HG03196 (cell line): Measurements from ENCODE around the gene ZP2.
"Not testable (repeated sequence)": the region's sequence is repeated elsewhere in the genome, so short reads cannot be mapped to it uniquely, and the experiment has no call there.

ENCODE experiments used
- ATAC-seq: cut with Tn5 transposase; IDR thresholded peaks from one replicate; pipeline ENCODE4 v1.9.1; 2021; ENCODE audit not compliant: unreplicated experiment

ZP2 gene

GRCh38 chr16:21218153-21218552 lies 6.8 kb upstream of the ZP2 start:
- no peak for ATAC-seq

GRCh38 chr16:21217121-21217520 lies 5.7 kb upstream of the ZP2 start:
- ATAC-seq: no peak

GRCh38 chr16:21214086-21214485 lies 2.7 kb upstream of the ZP2 start:
- no peak for ATAC-seq

- ATAC-seq: no peak
Measured at GRCh38 chr16:21208446-21209230, 2.7 kb downstream of the ZP2 start.

GRCh38 chr16:21206550-21206949 lies 4.8 kb downstream of the ZP2 start:
- no peak for ATAC-seq

- no peak for ATAC-seq
Measured at GRCh38 chr16:21205303-21205702, 6.1 kb downstream of the ZP2 start.

- no peak for ATAC-seq
Measured at GRCh38 chr16:21203155-21203797, 8.1 kb downstream of the ZP2 start.

- no peak for ATAC-seq
Measured at GRCh38 chr16:21199607-21200218, 11.7 kb downstream of the ZP2 start.

GRCh38 chr16:21197621-21198020 lies 13.8 kb downstream of the ZP2 start:
- ATAC-seq: no peak

GRCh38 chr16:21197112-21197511 lies 14.3 kb downstream of the ZP2 start:
- no peak for ATAC-seq

GRCh38 chr16:21195330-21195729 lies 16.0 kb downstream of the ZP2 start:
- ATAC-seq: not testable (repeated sequence)

- ATAC-seq: no peak
Measured at GRCh38 chr16:21194771-21195301, 16.5 kb downstream of the ZP2 start.

GRCh38 chr16:21192991-21193390 lies 18.4 kb downstream of the ZP2 start:
- no peak for ATAC-seq

GRCh38 chr16:21190599-21190998 lies 20.8 kb downstream of the ZP2 start:
- ATAC-seq: no peak

GRCh38 chr16:21190013-21190412 lies 21.4 kb downstream of the ZP2 start:
- no peak for ATAC-seq

GRCh38 chr16:21189311-21189710 lies 22.1 kb downstream of the ZP2 start:
- no peak for ATAC-seq

- ATAC-seq: no peak
Measured at GRCh38 chr16:21186326-21186691, 25.1 kb downstream of the ZP2 start.

GRCh38 chr16:21185659-21186325 lies 25.6 kb downstream of the ZP2 start:
- ATAC-seq: no peak

- ATAC-seq: no peak
Measured at GRCh38 chr16:21184834-21185233, 26.5 kb downstream of the ZP2 start.

- no peak for ATAC-seq
Measured at GRCh38 chr16:21183995-21184394, 27.4 kb downstream of the ZP2 start.

- ATAC-seq: no peak
Measured at GRCh38 chr16:21179983-21180365, 31.4 kb downstream of the ZP2 start.
